GM21737 (cell line): ENCODE measurements around the gene ARID4B.
"Not testable (repeated sequence)": the region's sequence is repeated elsewhere in the genome, so short reads cannot be mapped to it uniquely, and the experiment has no call there.

Experiments used
- ATAC-seq: cut with Tn5 transposase; IDR thresholded peaks from one replicate; pipeline ENCODE4 v1.9.1; 2021; ENCODE audit warnings: mild to moderate bottlenecking, moderate library complexity; ENCODE audit not compliant: unreplicated experiment

ARID4B gene

DNA sequence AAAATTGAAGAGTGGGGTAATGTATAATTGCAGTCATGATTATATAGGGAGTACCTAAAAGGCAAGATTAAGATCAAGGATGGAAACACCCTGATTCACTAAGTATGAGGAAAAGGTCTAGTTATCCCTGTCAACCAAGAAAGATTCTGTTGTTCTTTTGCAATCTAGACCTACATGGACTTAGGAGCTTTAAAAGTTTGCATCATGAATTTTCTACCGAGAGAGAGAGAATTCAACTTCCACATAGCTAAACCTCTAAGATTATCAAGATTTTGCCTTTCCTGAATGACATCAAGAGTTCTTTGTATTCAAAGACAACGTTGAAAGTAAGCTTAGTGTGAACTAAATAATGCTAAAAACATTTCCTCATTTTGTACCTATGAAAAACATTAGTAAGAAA is 88.1 kb downstream of the ARID4B start:
- no peak for ATAC-seq

DNA sequence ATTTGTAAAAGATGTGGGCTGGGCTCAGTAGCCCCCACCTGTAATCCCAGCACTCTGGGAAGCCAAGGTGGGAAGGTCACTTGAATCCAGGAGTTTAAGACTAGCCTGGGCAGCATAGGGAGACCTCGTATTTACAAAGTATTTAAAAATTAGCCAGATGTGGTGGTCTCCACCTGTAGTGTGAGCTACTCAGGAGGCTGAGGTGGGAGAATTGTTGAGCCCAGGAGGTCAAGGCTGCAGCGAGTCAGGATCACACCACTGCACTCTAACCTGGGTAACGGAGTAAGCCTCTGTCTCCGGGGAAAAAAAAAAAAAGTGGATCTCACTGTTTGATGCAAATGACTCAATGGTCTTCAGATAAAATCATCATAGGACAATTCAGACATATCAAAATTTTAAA is 89.4 kb downstream of the ARID4B start:
- no peak for ATAC-seq

DNA sequence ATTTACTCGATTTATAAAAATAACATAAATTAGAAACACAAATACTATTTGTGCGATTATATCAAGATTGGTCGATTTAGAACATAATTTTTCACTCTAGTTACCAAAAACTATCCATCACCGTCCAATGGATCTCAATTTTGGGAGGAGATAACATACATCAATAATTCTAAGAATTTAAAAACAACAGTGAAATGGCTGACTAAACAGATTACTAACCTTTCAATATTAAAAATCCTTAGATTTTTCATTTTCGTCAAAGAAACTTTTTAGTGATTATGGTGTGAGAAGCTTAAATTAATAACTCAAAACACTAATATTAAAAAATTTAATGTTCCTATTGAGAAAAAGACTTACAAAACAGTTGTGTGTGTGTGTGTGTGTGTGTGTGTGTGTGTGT is 91.9 kb downstream of the ARID4B start:
- ATAC-seq: no peak

DNA sequence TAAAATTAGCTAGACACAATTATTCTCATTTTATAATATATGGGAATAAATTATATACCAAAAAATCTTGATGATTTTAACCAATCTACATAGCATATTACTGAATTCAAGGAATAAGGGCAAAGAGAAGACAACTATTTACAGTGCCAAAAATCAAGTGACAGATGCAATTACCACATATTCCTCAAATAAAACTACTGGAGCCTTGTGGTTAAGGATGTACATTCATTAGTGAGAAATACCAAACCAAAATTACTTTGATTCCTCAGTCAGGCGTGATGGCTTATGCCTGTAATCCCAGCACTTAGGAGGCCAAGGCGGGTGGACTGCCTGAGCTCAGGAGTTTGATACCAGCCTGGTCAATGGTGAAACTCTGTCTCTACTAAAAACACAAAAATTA is 98.1 kb downstream of the ARID4B start:
- no peak for ATAC-seq

DNA sequence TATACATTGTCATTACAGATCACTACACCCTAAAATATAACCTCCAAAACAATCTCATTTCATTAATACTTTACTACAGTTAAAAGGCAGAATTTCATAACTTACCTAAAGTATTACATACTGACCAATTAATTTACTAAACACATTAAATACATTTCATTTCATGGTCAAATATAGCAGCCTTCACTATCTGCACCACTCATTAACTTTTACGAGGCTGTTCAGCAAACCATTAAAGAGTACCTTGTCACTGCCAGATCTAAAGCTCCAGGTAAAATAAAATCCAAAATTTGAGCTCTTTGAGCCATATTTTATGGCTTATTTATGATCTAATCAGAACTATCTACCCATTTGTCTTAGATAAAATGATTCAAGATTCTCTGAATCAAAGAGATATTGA is 100.6 kb downstream of the ARID4B start:
- no peak for ATAC-seq

DNA sequence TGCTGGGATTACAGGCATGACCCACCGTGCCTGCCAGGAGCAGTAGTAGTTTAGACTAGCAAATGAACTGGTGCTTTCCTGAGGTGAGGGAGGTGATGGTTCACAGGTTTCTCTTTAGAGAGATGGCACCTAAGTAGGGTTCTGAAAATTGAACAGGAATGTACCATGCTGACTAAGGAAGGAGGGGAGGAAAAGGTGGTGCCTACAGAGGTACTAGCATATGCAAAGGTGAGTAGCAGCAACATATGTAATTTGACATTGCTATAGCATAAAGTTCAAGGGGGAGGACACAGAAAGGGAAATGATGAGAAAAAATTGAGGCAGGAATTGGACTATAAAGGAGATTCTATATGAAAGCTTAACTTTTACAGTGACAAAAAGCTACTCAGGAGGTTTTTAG is 101.0 kb downstream of the ARID4B start:
- ATAC-seq: no peak

DNA sequence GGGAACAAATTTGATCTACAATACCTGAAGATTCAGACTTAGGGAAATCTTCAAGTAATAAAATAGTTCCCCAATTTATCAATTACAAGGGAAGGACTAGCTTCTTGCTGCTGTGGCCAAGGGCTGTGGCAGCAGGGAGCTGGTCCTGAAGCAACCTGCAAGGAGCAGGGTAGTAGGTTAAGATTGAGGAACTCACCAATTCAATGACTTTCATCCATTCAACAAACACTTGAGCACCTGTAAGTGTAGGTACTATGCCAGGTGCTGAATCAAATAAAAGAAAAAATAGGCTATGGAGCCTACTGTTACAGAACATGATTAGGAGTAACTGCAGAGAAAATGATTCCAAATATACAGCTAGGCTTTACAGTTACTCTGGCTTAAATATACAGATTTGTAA is 102.7 kb downstream of the ARID4B start:
- ATAC-seq: no peak

DNA sequence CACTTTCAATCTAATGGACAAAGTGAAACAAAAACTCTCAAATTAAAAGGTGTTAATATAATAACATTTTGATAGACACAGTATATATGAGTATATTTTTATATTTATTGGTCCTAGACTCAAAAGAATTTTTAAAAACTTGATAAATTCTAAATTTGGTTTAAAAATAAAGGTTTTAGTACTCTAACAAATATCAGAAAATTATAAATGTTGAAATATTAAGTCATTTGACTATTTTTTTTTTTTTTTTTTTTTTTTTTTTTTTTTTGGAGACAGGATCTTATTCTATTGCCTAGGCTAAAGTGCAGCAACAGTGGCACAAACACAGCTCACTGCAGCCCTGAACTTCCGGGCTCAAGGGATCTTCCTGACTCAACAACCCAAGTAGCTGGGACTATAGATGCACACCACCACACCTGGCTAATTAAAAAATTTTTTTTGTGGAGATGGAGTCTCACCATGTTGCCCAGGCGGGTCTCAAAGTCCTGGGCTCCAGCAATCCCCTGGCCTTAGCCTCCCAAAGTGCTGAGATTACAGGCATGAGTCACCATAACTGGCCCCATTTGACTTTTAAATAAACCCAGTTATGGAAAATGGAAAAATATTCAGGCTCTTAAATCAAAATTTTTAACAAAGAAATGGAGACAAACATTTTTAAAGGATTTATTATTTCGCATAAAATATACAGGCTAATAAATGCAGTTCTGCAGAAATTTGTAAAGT is 106.2 kb downstream of the ARID4B start:
- ATAC-seq: no peak

DNA sequence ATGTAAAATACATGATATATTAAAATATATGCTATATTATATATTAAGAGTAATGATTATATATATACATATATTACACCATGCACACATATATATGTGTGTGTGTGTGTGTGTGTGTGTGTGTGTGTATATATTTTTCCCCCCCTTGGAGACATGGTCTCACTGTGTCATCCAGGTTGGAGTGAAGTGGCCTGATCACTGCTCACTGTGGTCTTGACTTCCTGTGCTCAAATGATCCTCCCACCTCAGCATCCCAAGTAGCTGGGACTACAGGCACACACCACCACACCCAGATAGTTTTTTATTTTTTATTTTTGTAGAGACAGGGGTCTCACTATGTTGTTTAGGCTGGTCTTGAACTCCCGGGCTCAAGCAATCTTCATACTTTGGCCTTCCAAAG is 112.5 kb downstream of the ARID4B start:
- ATAC-seq: no peak

DNA sequence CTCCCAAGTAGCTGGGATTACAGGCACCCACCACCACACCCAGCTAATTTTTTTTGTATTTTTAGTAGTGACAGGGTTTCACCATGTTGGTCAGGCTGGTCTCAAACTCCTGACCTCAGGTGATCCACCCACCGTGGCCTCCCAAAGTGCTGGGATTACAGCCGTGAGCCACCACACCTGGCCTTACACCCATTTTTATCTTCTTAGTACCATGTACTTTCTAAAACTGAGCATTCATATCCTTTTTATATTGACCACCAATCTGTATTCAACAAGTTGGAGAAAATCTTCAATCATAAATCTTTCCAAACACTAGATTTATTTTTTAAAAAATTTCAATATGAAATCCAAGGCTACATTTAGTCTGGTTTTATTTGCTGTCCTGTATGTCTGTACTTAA is 113.0 kb downstream of the ARID4B start:
- not testable (repeated sequence) for ATAC-seq

DNA sequence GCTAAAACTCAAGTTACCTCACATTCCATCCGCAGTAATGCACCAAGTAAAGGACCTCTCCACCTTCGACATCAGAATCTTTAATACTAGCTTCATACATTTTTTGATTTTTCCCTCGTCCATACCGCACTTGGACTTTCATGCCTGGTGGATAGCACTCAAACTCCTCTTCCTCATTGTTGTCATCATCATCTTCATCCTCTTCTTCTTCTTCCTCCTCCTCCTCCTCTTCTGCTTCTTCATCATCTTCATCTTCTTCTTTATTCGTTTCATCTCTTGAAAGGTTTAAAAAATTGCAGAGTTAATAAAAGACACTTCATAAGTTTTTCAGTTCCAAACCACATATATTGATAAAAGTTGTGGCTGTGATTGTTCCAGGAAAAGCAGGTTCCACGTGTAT is 114.2 kb downstream of the ARID4B start:
- no peak for ATAC-seq

DNA sequence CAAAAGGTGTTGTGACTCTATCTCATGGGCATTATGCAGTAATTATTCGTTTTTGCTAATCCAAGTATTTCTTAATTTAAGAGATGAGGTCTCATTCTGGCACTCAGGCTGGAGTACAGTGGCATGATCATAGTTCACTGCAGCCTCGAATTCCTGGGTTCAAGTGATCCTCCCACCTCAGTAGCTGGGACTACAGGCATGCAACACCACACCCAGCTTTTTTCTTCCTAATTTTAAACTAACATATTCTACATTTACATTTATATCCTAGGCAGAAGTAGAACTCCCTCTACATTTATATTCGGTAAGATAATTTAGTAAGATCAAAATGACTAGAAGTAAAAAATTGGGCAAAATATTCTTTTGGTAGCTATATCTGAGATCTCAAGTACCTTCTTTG is 116.5 kb downstream of the ARID4B start:
- no peak for ATAC-seq

DNA sequence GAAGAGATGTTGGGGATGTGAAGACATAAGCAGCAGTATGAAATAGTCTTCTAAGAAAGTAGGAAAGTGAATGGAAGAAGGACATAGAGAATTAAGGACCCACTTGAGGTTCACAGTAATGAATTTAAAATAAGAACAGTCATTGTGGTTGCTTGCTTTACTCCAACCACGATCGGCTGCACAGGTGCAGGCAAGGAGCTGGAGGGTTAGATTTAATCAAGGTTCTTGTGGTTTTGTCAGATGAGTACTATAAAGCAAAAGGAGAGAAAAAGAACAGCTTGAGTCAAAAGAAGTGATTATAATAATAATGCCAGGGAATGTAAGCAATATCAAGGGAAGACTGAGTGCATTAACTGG is 120.8 kb downstream of the ARID4B start:
- ATAC-seq: no peak

DNA sequence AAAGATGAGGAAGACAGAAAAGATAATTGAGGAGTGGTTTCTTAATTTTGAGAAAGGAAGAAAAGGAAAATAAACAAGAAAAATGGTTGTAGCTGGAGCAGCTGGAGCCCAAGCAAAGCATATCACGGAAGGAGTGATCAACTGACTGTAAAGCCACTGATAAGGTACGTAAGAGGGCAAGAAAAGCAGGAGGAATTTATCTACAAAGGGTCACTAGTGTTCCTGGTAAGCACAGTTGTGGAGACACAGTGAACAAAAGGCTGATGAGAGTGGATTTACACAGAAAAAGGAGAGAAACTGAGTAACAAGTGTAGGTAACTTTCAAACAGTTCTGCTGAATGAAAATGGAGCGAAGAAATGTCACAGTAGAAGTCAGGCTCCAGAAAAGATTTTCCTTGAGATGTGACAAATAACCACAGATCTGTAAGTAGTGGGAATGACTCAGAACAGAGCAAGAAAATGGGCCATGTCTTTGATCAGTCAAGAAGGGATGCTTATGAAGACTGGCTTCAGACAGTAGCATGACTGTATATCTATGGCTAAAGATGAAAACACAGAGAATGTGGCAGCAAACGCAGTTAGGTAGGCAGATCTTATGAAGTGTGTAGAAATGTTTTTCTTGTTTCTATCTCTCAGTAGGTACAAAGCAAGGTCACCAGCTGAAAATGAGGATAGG is 121.3 kb downstream of the ARID4B start:
- no peak for ATAC-seq

DNA sequence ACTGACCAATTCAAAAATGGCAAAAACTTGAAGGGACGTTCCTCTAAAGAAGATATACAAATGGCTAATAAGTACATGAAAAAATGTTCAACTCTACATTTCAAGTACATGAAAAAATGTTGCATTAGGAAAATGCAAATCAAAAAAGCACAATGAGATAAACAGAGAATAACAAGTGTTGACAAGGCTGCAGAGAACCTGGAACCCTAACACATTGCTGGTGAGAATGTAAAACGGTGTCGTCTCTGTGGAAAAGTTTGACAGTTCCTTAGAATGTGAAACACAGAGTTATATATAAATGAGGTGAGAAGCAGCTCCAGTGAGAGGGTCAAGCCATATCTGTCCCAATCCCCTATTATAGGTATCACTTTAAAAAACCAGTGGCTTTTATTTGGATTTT is 122.3 kb downstream of the ARID4B start:
- ATAC-seq: no peak

DNA sequence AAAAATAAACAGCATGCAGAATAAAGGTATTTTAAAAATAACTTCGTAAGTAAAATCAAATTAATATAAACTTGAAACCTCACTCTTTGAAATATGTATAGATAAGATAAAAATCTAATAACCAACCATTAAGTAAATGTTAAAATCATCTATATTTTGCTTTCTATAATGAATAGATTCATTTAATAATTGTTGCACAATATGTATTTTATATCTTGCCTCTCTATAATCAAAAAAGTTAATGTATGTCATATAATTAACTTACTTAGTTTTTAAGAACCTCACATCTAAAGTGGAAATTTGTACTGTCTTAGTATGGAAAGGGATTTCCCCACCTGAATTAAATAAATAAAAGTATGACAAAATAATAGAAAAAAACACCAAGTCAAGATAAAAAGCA is 124.6 kb downstream of the ARID4B start:
- no peak for ATAC-seq

DNA sequence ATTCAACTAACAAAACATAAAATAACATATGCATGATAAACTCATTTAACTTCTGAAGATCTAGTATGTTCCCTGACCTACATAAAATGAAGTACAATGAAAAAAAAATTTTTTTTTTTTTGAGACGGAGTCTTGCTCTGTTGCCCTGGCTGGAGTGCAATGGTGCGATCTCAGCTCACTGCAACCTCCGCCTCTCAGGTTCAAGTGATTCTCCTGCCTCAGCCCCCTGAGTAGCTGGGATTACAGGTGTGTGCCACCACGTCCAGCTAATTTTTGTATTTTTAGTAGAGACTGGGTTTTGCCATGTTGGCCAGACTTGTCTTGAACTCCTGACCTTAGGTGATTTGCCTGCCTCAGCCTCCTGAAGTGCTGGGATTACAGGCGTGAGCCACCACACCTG is 125.5 kb downstream of the ARID4B start:
- not testable (repeated sequence) for ATAC-seq

DNA sequence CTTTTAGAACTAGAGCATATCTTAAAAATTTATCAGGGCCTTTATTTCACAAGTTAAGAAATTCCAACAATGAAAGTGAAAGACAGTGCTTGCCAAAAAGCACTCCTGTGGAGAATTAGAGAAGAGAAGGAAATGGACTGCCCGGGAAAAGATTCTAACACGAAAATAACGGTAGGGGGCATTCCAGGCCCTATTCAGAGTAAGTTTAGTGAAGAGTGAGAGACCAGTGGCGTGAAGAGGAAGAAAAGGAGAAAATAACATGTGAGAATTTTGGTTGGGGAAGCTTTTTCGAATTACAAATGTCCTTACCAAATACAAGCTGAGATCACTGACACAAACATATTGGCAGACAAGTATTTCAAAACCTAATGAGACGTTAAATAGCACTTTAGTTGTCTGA is 128.5 kb downstream of the ARID4B start:
- no peak for ATAC-seq

DNA sequence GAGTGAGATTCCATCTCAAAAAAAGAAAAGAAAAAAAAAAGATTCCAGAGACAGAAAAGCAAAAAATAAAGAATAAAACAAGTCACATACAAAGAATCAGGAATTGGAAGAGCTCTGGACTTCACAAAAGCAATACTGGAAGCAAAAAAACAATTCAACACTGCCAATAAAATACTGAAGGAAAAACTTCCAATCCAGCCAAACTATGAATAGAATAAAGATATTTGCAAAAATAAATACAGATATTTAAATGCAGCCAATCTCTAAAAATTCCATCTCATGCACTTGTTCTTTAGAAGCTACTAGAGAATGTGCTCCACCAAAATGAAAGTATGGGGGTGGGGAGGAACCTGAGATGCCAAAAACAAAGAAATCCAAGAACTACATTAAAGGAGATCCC is 137.5 kb downstream of the ARID4B start:
- no peak for ATAC-seq

DNA sequence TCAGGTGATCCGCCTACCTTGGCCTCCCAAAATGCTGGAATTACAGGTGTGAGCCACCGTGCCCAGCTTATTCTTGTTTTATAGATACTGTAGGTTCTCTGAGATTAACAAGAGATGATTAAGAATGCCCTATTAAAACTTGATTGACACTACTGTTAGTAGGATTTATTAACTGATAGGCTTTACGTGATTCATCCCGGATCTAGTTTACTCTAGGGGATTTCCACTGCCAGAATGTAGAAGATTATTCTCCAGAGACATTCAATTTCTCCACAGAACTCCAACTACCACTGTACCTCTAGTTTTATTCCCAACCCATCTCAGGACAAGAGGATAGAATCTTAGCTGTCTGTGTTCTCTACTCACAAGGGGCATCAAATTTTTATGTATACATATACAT is 140.7 kb downstream of the ARID4B start:
- ATAC-seq: no peak

DNA sequence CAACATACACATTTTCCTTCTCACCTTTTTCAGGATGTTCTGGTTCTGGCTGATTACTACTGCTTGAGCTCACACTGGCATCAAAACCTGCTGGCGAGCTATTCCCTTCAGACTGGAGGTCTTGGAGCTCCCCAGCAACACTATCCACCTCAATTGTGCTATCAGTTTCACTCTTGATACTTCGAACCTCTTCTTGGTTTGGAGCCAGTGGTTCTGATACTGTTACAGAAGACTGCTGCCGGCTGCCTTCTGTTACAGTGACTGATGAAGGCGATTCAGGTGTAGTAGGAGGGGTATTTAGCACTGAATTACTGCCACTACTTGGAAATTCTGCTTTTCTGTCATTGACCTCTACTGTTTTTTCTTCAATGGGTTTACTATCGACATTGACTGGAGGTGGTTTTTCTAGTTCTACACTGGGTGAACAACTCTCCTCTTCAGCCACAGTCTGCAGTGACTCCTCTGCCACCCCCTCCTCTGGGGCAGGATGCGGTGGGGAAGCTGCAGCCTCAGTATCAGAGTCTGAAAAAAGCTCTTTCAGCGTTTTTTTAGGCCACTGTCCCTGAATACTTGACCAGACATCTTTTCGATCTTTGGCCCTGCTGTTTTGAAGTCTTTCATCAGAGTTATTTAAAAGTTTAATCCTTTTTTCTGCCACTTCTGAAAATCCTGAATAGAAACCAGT is 146.3 kb downstream of the ARID4B start:
- ATAC-seq: no peak

DNA sequence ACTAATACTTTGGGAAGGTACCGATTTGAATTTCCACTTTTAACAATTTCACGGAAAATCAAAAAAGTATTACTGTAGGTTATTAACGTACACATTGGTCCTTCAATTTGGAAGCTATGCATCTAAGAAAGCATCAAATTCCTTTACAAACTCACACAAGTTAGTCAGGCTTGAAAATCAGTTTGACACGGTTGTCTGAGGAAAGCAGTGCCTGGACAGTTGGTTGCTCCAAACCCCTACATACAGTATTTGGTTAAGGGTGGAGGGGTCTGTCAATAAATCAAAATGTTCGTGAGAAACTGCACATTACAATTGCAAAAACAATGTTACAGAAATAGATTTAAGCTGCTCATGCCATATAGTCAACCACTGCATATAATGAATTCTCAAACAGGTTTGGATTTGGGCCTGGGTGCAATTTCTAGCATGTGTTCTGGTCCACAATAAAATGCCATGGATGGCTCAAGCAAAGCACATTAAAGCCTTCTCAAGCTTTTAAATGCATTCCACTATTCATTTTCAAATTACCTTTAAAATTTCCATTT is 147.0 kb downstream of the ARID4B start:
- ATAC-seq: no peak
